ENCODE measurements around the gene WWTR1.

The WWTR1 gene

GRCh38 chr3:149496891-149497290 is 160.9 kb downstream of the WWTR1 start:
- no peak for DNase-seq (ENCODE audit: low read depth, low spot score)

GRCh38 chr3:149495581-149496125 is 162.2 kb downstream of the WWTR1 start:
- no peak for DNase-seq (ENCODE audit: low read depth, low spot score)

GRCh38 chr3:149494759-149495580 is 162.9 kb downstream of the WWTR1 start:
- no peak for DNase-seq (ENCODE audit: low read depth, low spot score)

- no peak for DNase-seq (ENCODE audit: low read depth, low spot score)
Measured at GRCh38 chr3:149494022-149494758, 163.6 kb downstream of the WWTR1 start.

- no peak for DNase-seq (ENCODE audit: low read depth, low spot score)
Measured at GRCh38 chr3:149493315-149494021, 164.4 kb downstream of the WWTR1 start.

GRCh38 chr3:149490260-149490971 is 167.4 kb downstream of the WWTR1 start:
- no peak for DNase-seq (ENCODE audit: low read depth, low spot score)

GRCh38 chr3:149489060-149489690 is 168.7 kb downstream of the WWTR1 start:
- DNase-seq (ENCODE audit: low read depth, low spot score), result no peak

- no peak for DNase-seq (ENCODE audit: low read depth, low spot score)
Measured at GRCh38 chr3:149487598-149488197, 170.1 kb downstream of the WWTR1 start.

GRCh38 chr3:149486726-149487125 is 171.1 kb downstream of the WWTR1 start:
- DNase-seq (ENCODE audit: low read depth, low spot score), result no peak

- no peak for DNase-seq (ENCODE audit: low read depth, low spot score)
Measured at GRCh38 chr3:149481491-149481890, 176.3 kb downstream of the WWTR1 start.

- no peak for DNase-seq (ENCODE audit: low read depth, low spot score)
Measured at GRCh38 chr3:149481056-149481455, 176.8 kb downstream of the WWTR1 start.

GRCh38 chr3:149480326-149481017 is 177.4 kb downstream of the WWTR1 start:
- DNase-seq (ENCODE audit: low read depth, low spot score), result no peak

- no peak for DNase-seq (ENCODE audit: low read depth, low spot score)
Measured at GRCh38 chr3:149479621-149480325, 178.1 kb downstream of the WWTR1 start.

- DNase-seq (ENCODE audit: low read depth, low spot score), result no peak
Measured at GRCh38 chr3:149476225-149476624, 181.6 kb downstream of the WWTR1 start.

- DNase-seq (ENCODE audit: low read depth, low spot score), result no peak
Measured at GRCh38 chr3:149475451-149476060, 182.3 kb downstream of the WWTR1 start.

GRCh38 chr3:149474250-149474817 is 183.5 kb downstream of the WWTR1 start, which contains the start of gene TM4SF4:
Gene TM4SF4 (plus strand): TSS chr3:149474697. CDS start chr3:149474878, 181 bp downstream.
- DNase-seq (ENCODE audit: low read depth, low spot score), result no peak

GRCh38 chr3:149473357-149474249 is 184.2 kb downstream of the WWTR1 start:
- no peak for DNase-seq (ENCODE audit: low read depth, low spot score)
